Measurements from ENCODE around the gene TTC21B. TPM values are rescaled to one million over a fixed set of nuclear protein-coding genes. Genes with fewer than 3 reads are reported as not detected.

Gene TTC21B
- total RNA-seq, 2 donors from 2014 or later, result 10.2 to 13.2 TPM

DNA sequence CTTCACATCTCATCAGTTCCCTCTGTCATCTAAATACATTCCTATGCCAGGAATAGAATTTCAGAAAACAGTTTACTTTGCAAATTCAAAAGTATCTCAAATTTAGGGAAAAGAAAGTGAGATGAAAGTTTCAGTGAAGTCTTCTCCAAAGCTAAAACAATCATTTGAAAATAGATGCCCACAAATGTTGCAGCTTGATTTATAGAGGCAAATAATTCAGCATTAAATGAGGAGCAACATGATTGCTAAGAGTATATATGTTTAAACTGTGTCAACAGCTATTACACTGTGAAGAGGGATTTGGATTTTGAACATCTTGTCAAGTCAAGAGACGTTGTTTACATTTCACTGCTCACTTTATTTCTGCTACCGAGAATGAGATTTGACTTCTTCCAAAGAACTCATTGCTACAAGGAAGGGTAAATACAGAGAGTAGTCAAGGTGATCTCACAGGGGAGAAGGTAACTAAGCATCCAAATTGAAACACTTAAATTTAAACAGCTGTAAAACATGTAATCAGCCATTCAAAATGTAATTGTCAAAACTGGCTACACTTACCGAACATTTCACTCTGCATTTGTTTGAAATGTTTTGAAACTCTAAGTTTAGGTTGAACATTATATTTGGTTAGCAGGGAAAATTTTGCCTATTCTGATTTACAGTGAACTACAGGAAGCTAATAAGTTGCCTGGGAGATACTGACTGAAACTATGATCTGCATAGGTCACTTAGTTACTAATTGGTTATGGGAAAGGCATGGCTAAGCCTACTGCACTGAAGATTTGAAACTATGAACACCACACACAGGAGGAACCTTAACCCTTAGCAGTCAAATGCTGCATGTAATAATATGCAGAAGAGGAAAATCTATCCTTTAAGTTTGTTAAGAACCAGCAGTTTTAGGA, 126.3 kb downstream of the TTC21B start:
- no peaks in the 10 kb centered on the region for H3K4me1 ChIP-seq
- intact Hi-C loops (cut with DNase I), result no loop called here
- TF ChIP-seq, protein P1, sequence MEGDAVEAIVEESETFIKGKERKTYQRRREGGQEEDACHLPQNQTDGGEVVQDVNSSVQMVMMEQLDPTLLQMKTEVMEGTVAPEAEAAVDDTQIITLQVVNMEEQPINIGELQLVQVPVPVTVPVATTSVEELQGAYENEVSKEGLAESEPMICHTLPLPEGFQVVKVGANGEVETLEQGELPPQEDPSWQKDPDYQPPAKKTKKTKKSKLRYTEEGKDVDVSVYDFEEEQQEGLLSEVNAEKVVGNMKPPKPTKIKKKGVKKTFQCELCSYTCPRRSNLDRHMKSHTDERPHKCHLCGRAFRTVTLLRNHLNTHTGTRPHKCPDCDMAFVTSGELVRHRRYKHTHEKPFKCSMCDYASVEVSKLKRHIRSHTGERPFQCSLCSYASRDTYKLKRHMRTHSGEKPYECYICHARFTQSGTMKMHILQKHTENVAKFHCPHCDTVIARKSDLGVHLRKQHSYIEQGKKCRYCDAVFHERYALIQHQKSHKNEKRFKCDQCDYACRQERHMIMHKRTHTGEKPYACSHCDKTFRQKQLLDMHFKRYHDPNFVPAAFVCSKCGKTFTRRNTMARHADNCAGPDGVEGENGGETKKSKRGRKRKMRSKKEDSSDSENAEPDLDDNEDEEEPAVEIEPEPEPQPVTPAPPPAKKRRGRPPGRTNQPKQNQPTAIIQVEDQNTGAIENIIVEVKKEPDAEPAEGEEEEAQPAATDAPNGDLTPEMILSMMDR (IDR thresholded peaks at IDR 0.05), result no peak
- no peaks in the 10 kb centered on the region for H3K27me3 ChIP-seq
- DNase-seq, result no peak
- no peaks in the 10 kb centered on the region for H3K9me3 ChIP-seq
- no peak overlapping the region for H3K27ac ChIP-seq
- no peaks in the 10 kb centered on the region for H3K36me3 ChIP-seq
- H3K9ac ChIP-seq (ENCODE audit: low read depth in 2 of 2, low read length in 2 of 2), result no peak overlapping the region
- H3K4me3 ChIP-seq, result no peak overlapping the region

DNA sequence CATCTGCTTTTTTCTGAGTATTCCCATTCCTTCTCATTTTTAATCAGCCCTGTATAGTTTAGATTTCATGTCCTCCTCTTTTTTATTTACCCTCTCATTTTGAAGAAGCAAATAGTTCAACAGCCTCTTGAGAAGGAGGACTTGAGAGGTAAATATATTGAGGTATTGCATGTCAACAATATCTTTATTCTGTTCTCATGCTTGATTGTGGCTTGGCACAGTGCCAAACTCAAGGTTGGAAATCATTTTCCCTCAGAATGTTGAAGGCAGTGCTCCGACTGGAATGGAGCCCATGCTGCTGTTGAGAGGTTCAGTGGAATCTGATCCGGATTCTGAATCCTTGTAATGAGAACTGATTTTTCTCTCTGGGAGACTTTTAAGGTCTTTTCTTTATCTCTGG, 128.5 kb downstream of the TTC21B start:
- intact Hi-C loops (cut with DNase I), result no loop called here
- Histone ChIP-seq H3K9ac (ENCODE audit: low read depth in 2 of 2, low read length in 2 of 2) (no peak overlapping the region), H3K27me3 (no peaks in the 10 kb centered on the region), H3K4me1 (no peaks in the 10 kb centered on the region), H3K36me3 (no peaks in the 10 kb centered on the region), H3K27ac (no peak overlapping the region), H3K4me3 (no peak overlapping the region), H3K9me3 (no peaks in the 10 kb centered on the region)
- no peak for DNase-seq
- TF ChIP-seq, protein P1 (IDR thresholded peaks at IDR 0.05), result no peak

Other genes starting within 250 kb of the TTC21B start
- gene GALNT3, start 159.5 kb downstream of the TTC21B start, total RNA-seq, result 100 to 1,000 TPM in 1 of 2 donors, 10 to 100 TPM in 1; 86.2 to 117 TPM
- gene SCN1A, start 174.2 kb upstream of the TTC21B start, total RNA-seq, result under 1 TPM in 1 of 2 donors, not detected in 1; 0.05 TPM